ENCODE measurements around the gene TTC9C. TPM values are rescaled to one million over a fixed set of nuclear protein-coding genes. Genes with fewer than 3 reads are reported as not detected.
"Not testable (repeated sequence)": the region's sequence is repeated elsewhere in the genome, so short reads cannot be mapped to it uniquely, and the experiment has no call there.

Gene TTC9C
- total RNA-seq, 1 experiment from 2014 or later, result 71.4 TPM

DNA sequence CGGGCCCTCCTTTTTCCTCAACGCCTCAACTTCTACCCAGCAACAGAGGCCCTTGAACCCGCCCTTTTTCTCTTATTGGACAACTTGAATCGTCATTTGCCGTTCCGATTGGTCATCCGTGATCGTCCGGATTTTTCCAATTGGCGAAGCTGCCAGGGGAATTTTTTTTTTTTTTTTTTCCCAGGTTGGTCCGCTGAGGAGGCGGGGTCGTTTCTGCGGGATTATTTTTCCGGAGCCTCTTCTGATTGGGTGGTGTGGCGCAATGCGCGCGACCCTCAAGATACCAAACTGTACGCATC, 465 bp upstream of the TTC9C start:
- POLR2A ChIA-PET (ENCODE audit: unreplicated experiment), result interaction anchor here (0.6 to 1.4 kb wide), 16 partner anchors 11 to 1590 kb away, joined by 3 to 50 read pairs (median 5); partner anchors contain the start of genes C11orf98, CSKMT, GANAB and LBHD1
- H3K4me2 ChIP-seq, result peak overlapping the region; percentile 97
- H3F3A ChIP-seq (ENCODE audit: insufficient read depth, low read depth), result peaks cover 54% of the 10 kb centered on the region
- H4K20me1 ChIP-seq (ENCODE audit: insufficient read depth), result peaks cover 47% of the 10 kb centered on the region
- TF ChIP-seq, protein P1, sequence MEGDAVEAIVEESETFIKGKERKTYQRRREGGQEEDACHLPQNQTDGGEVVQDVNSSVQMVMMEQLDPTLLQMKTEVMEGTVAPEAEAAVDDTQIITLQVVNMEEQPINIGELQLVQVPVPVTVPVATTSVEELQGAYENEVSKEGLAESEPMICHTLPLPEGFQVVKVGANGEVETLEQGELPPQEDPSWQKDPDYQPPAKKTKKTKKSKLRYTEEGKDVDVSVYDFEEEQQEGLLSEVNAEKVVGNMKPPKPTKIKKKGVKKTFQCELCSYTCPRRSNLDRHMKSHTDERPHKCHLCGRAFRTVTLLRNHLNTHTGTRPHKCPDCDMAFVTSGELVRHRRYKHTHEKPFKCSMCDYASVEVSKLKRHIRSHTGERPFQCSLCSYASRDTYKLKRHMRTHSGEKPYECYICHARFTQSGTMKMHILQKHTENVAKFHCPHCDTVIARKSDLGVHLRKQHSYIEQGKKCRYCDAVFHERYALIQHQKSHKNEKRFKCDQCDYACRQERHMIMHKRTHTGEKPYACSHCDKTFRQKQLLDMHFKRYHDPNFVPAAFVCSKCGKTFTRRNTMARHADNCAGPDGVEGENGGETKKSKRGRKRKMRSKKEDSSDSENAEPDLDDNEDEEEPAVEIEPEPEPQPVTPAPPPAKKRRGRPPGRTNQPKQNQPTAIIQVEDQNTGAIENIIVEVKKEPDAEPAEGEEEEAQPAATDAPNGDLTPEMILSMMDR (conservative IDR thresholded peaks at IDR 0.05), result no peak
- TF ChIP-seq EZH2 (IDR thresholded peaks at IDR 0.05; ENCODE audit: low read depth), result no peak
- BruUV-seq (replicated peaks), result no TSS peak
- H3K79me2 ChIP-seq (ENCODE audit: low read depth), result peaks cover 84% of the 10 kb centered on the region
- peak; percentile 91 to 97 for DNase-seq
- peak overlapping the region; percentile 76 for H3K27ac ChIP-seq
- CTCF ChIA-PET, result interaction anchor here (0.6 to 1.5 kb wide), 3 partner anchors 26 to 333 kb away, joined by 6 to 9 read pairs (median 8); partner anchors contain the start of gene ZBTB3
- H2AFZ ChIP-seq, result peak overlapping the region; percentile 93
- H3K9me3 ChIP-seq (ENCODE audit: insufficient read depth, low read depth), result no peaks in the 10 kb centered on the region
- H3K4me1 ChIP-seq (replicated peaks; ENCODE audit: insufficient read depth), result peaks cover 26% of the 10 kb centered on the region
- intact Hi-C loops (cut with micrococcal nuclease; ENCODE audit: unreplicated experiment), result loop anchor here (1.0 to 5.0 kb wide), 10 partner anchors 43 to 183 kb away; partner anchors contain the start of genes EML3, LBHD1, ROM1 and SLC3A2
- peaks cover 29% of the 10 kb centered on the region for H3K36me3 ChIP-seq (ENCODE audit: low read depth)
- H3K27me3 ChIP-seq (ENCODE audit: insufficient read depth, low read depth), result no peaks in the 10 kb centered on the region
- peak overlapping the region; percentile 84 for H3K4me3 ChIP-seq
- H3K9me2 ChIP-seq (ENCODE audit: insufficient read depth), result no peaks in the 10 kb centered on the region

DNA sequence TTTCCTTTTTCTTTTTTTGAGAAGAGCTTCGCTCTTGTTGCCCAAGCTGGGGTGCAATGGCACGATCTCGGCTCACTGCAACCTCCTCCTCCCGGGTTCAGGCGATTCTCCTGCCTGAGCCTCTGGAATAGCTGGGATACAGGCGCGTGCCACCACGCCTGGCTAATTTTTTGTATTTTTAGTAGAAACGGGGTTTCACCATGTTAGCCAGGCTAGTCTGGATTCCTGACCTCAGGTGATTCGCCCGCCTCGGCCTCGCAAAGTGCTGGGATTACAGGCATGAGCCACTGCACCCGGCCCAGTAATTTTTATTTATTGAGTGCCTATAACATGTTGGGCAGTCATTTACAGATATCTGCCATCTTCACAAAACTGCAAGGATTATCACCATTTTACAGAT, 1.8 kb downstream of the TTC9C start:
- H3F3A ChIP-seq (ENCODE audit: insufficient read depth, low read depth), result peaks cover 44% of the 10 kb centered on the region
- DNase-seq; BruUV-seq (replicated peaks); intact Hi-C loops (cut with micrococcal nuclease; ENCODE audit: unreplicated experiment); H2AFZ ChIP-seq; H3K27me3 ChIP-seq (ENCODE audit: insufficient read depth, low read depth); H3K9me3 ChIP-seq (ENCODE audit: insufficient read depth, low read depth); H3K9me2 ChIP-seq (ENCODE audit: insufficient read depth): not testable (repeated sequence)
- H4K20me1 ChIP-seq (ENCODE audit: insufficient read depth), result peaks cover 31% of the 10 kb centered on the region
- peaks cover 83% of the 10 kb centered on the region for H3K79me2 ChIP-seq (ENCODE audit: low read depth)
- peak overlapping the region; percentile 84 for H3K4me3 ChIP-seq
- H3K4me1 ChIP-seq (replicated peaks; ENCODE audit: insufficient read depth), result peaks cover 11% of the 10 kb centered on the region
- ChIA-PET POLR2A (ENCODE audit: unreplicated experiment) (interaction anchor here (0.6 kb wide), 3 partner anchors 23 to 102 kb away, joined by 3 to 14 read pairs (median 4); partner anchors contain the start of gene STX5), CTCF (interaction anchor here (0.6 to 0.7 kb wide), 2 partner anchors 14 to 136 kb away, joined by 6 to 8 read pairs; no protein-coding TSS in a partner anchor)
- peak overlapping the region; percentile 97 for H3K4me2 ChIP-seq
- peaks cover 31% of the 10 kb centered on the region for H3K36me3 ChIP-seq (ENCODE audit: low read depth)
- peak overlapping the region; percentile 38 for H3K27ac ChIP-seq

DNA sequence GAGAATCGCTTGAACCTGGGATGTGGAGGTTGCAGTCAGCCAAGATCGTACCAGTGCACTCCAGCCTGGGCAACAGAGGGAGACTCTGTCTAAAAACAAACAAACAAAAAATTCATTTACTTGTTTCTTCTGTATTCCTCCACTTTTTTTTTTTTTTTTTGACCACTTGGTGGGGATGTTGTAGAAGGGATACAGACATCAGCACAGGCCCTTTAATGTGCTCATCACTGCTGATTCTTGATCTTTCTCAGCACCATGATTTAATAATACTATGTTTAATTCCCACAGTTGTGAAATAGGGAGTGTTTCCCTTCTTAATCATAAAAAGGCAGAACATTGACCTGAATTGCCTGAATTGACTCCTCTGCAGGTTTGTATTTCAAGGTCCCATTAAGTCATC, 4.5 kb downstream of the TTC9C start:
- DNase-seq, result no peak

More for the DNA sequence above, 4.5 kb downstream of the TTC9C start:
- no peak overlapping the region for H3K4me2 ChIP-seq
- peaks cover 39% of the 10 kb centered on the region for H3K36me3 ChIP-seq (ENCODE audit: low read depth)
- TF ChIP-seq, protein P1 (conservative IDR thresholded peaks at IDR 0.05), result 0 out of 2 replicates have a peak, but pooled peaks have one; percentile 34
- TF ChIP-seq EZH2 (IDR thresholded peaks at IDR 0.05; ENCODE audit: low read depth), result no peak
- H3K27ac ChIP-seq, result no peak overlapping the region
- H3K9me3 ChIP-seq (ENCODE audit: insufficient read depth, low read depth), result no peaks in the 10 kb centered on the region
- intact Hi-C loops (cut with micrococcal nuclease; ENCODE audit: unreplicated experiment), result no loop called here
- H3K4me3 ChIP-seq, result no peak overlapping the region
- no peaks in the 10 kb centered on the region for H3K9me2 ChIP-seq (ENCODE audit: insufficient read depth)
- POLR2A ChIA-PET (ENCODE audit: unreplicated experiment), result no interaction called here
- no TSS peak for BruUV-seq (replicated peaks)
- peaks cover 11% of the 10 kb centered on the region for H3K4me1 ChIP-seq (replicated peaks; ENCODE audit: insufficient read depth)
- CTCF ChIA-PET, result no interaction called here
- peaks cover 17% of the 10 kb centered on the region; the same call in 1 of the 2 replicates for H4K20me1 ChIP-seq (ENCODE audit: insufficient read depth)
- H3K79me2 ChIP-seq (ENCODE audit: low read depth), result peaks cover 66% of the 10 kb centered on the region
- no peak overlapping the region for H2AFZ ChIP-seq
- no peaks in the 10 kb centered on the region for H3K27me3 ChIP-seq (ENCODE audit: insufficient read depth, low read depth)
- peaks cover 33% of the 10 kb centered on the region for H3F3A ChIP-seq (ENCODE audit: insufficient read depth, low read depth)

Data from PC-9 (cell line).